K562 (cell line): Measurements from ENCODE around the gene TMEM39B. TPM values are rescaled to one million over a fixed set of nuclear protein-coding genes. Genes with fewer than 3 reads are reported as not detected.
"Not testable (repeated sequence)": the region's sequence is repeated elsewhere in the genome, so short reads cannot be mapped to it uniquely, and the experiment has no call there.

ENCODE experiments used
- ATAC-seq: fragments of 200-7000 bp; cut with Tn5 transposase; 3 replicates; pipeline ENCODE4 v1.9.1; 2020; ENCODE audit warnings: moderate library complexity
- BruUV-seq: library from RNA; stranded (reverse); fragments of 400-500 nt; replicated peaks from 2 replicates; lab custom pipeline; 2021; lab: Mats Ljungman, UMichigan
- CTCF ChIA-PET: fragments of 300-600 bp; formaldehyde crosslinking; extraction: SDS; loops from one replicate; lab custom pipeline; 2021; ENCODE audit warnings: low intra/inter-chr PET ratio; lab: Yijun Ruan, JAX
- POLR2A ChIA-PET: fragments of 300-600, 350-650 bp; sonication (Branson Sonifier 250); formaldehyde crosslinking; extraction: SDS; loops from one replicate; lab custom pipeline; 2021; ENCODE audit warnings: antibody characterized with exemption, inconsistent platforms; lab: Yijun Ruan, JAX
- DNase-seq, 4 experiments: peaks; one replicate each; pipeline versions ENCODE4 v3.0.0 to v3.0.0-alpha.2; 2011 to 2018; ENCODE audit warnings: low spot score in 3 of 4, mixed read lengths in 3 of 4; ENCODE audit errors: extremely low read depth in 1 of 4
- FAIRE-seq: peaks from 2 replicates; lab custom pipeline; 2011; peaks lifted over from hg19 to GRCh38; lab: Jason Lieb, UNC
- H2AFZ ChIP-seq: 2 replicates; pipeline ENCODE4 v1.6.0; 2011; ENCODE audit warnings: low read depth, low read length, control low read depth, inconsistent platforms
- H3K27ac ChIP-seq: fragments of 200-600 bp; 3 replicates; pipeline ENCODE4 v1.8.0; 2011; ENCODE audit warnings: low read depth, mild to moderate bottlenecking, control low read depth, inconsistent platforms, low read length, moderate library complexity, mixed read lengths; ENCODE audit errors: extremely low read depth
- H3K27me3 ChIP-seq, 2 experiments: fragments of 300-600 bp in 1 of 2; 2 replicates in 1 of 2; 3 replicates in 1 of 2; pipeline versions ENCODE4 v1.6.0 to v1.8.0; 2011; ENCODE audit warnings: inconsistent platforms in 2 of 2, low read length in 2 of 2, mild to moderate bottlenecking in 1 of 2, mixed read lengths in 1 of 2, moderate library complexity in 1 of 2; ENCODE audit not compliant: control insufficient read depth in 2 of 2, insufficient read depth in 2 of 2
- H3K36me3 ChIP-seq: fragments of 300-600 bp; 3 replicates; pipeline ENCODE4 v1.8.0; 2011; ENCODE audit warnings: mild to moderate bottlenecking, low read length, inconsistent platforms; ENCODE audit not compliant: control insufficient read depth, insufficient read depth
- H3K4me1 ChIP-seq, 2 experiments: fragments of 200-600 bp in 1 of 2; replicated peaks in 1 of 2; 2 replicates in 1 of 2; 3 replicates in 1 of 2; pipeline versions ENCODE4 v1.5.1 to v1.8.0; 2011; ENCODE audit warnings: inconsistent platforms in 2 of 2, low read length in 2 of 2, mild to moderate bottlenecking in 1 of 2, mixed read lengths in 1 of 2, moderate library complexity in 1 of 2; ENCODE audit not compliant: control insufficient read depth in 2 of 2, insufficient read depth in 2 of 2
- H3K4me2 ChIP-seq: 2 replicates; pipeline ENCODE4 v1.6.1; 2011; ENCODE audit warnings: low read length, control low read depth, inconsistent platforms, mixed read lengths; ENCODE audit not compliant: insufficient read depth
- H3K4me3 ChIP-seq: fragments of 200-600 bp; sonication (generic), shearing (Covaris generic); 2 replicates; pipeline ENCODE4 v1.5.1; 2016; ENCODE audit warnings: control low read depth, inconsistent platforms
- H3K79me2 ChIP-seq: fragments of 200-600 bp; 3 replicates; pipeline ENCODE4 v1.8.0; 2011; ENCODE audit warnings: low read length, inconsistent platforms; ENCODE audit not compliant: control insufficient read depth, insufficient read depth
- H3K9ac ChIP-seq, 2 experiments: 2 replicates each; pipeline versions ENCODE4 v1.6.0 to v1.6.1; 2011; ENCODE audit warnings: low read depth in 2 of 2, low read length in 2 of 2, control low read depth in 1 of 2, inconsistent platforms in 1 of 2, mild to moderate bottlenecking in 1 of 2, mixed read lengths in 1 of 2; ENCODE audit not compliant: insufficient read depth in 1 of 2
- H3K9me1 ChIP-seq: one replicate; pipeline ENCODE4 v1.6.0; 2011; ENCODE audit warnings: inconsistent platforms, mild to moderate bottlenecking, low read length, moderate library complexity; ENCODE audit not compliant: control insufficient read depth, insufficient read depth
- H3K9me3 ChIP-seq: replicated peaks from 2 replicates; pipeline ENCODE4 v1.5.1; 2011; ENCODE audit warnings: low read depth, low read length, inconsistent platforms; ENCODE audit not compliant: control insufficient read depth, insufficient read depth
- H4K20me1 ChIP-seq: replicated peaks from 2 replicates; pipeline ENCODE4 v1.6.1; 2011; ENCODE audit warnings: low read length, inconsistent platforms, mixed read lengths; ENCODE audit not compliant: control insufficient read depth, insufficient read depth
- BRD4 ChIP-seq: fragments of 200-600 bp; sonication (generic); IDR thresholded peaks from 2 replicates; pipeline ENCODE4 v1.6.1; 2017; ENCODE audit warnings: inconsistent platforms
- JUN ChIP-seq, 2 experiments: sonication (generic) in 1 of 2; formaldehyde crosslinking in 1 of 2; IDR thresholded peaks; 2 replicates each; pipeline versions ENCODE4 v1.6.1 to v1.8.0; 2012 to 2022; ENCODE audit warnings: borderline replicate concordance in 2 of 2, mild to moderate bottlenecking in 2 of 2, improper control_type of control experiment in 1 of 2, low read depth in 1 of 2, low read length in 1 of 2, missing genetic modification reagents in 1 of 2
- NFIC ChIP-seq: fragments of 450-650 bp; IDR thresholded peaks from 2 replicates; pipeline ENCODE4 v1.6.1; 2017; ENCODE audit warnings: mild to moderate bottlenecking, inconsistent platforms
- NFIX ChIP-seq: fragments of 250-450 bp; sonication (Bioruptor Pico); IDR thresholded peaks from 2 replicates; pipeline ENCODE4 v1.4.0; 2020; ENCODE audit warnings: low read depth, mild to moderate bottlenecking, moderate library complexity
- WGBS: fragments of 100-300 bp; shearing (Covaris generic); methylation state at CpG from one replicate; pipeline ENCODE4 v1.1.6; 2016; ENCODE audit warnings: low coverage, mixed read lengths; ENCODE audit not compliant: insufficient coverage; ENCODE audit errors: missing lambda C conversion rate; 5-methylcytosine and 5-hydroxymethylcytosine counted together
- in situ Hi-C: fragments of 300-500 bp; cut with MboI; formaldehyde crosslinking; loops from 4 replicates; pipeline ENCODE4 v1.15.0; 2018; ENCODE audit warnings: inconsistent platforms, mixed read lengths
- intact Hi-C: fragments of 100-400 bp; cut with micrococcal nuclease; formaldehyde crosslinking; loops from 2 replicates; pipeline ENCODE4 v1.14.2; 2022
- polyA plus RNA-seq, 8 experiments: library from polyadenylated mRNA; depleted of rRNA in 4 of 8; stranded (reverse) in 5 of 8; unstranded in 3 of 8; fragments of >200 nt; fragmentation: Nextera tagmentation in 2 of 8; fragmentation: Illumina TruSeq in 1 of 8; extraction: Ambion mirVana in 2 of 8; extraction: Trizol in 1 of 8; gene quantifications; 2 replicates each; pipeline versions ENCODE4 v1.2.1 to v1.2.3, GENCODE V29; 2011 to 2014; ENCODE audit warnings: inconsistent platforms in 1 of 8, missing spikeins in 1 of 8
- total RNA-seq, 7 experiments: library from RNA; depleted of rRNA in 6 of 7; stranded (reverse); fragments of >200 nt in 6 of 7; fragmentation: Illumina TruSeq in 2 of 7; extraction: Trizol in 2 of 7; gene quantifications; 2 replicates each; pipeline versions ENCODE4 v1.2.1 to v1.2.3, GENCODE V29; 2011 to 2021; ENCODE audit warnings: low replicate concordance in 1 of 7

TMEM39B gene
- total and polyA plus RNA-seq, 9 of the 15 experiments (the other 6 are each of a cell fraction or from before 2014, with no cell fraction given): 0.92 to 28.5 (median 9.7) TPM

DNA sequence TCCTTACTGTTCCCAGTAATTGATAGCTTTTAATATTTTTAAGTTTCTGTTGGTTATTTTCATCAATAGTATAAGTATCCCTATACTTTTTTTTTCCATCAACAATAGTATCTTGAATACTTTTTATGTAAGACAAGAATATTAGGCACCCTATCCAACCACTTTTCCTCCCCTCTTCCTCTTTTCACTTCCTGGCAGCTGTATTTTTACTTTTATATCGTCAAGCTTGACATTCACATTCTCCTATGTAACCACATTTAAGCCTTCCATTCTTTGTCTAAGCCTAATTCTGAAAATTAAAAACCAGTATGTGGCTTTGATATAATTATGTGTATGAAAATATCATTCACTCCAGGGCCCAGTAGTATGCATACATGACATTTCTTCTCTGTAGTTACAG is 9.3 kb downstream of the TMEM39B start (continued):
- TF ChIP-seq JUN (IDR thresholded peaks at IDR 0.05; ENCODE audit: borderline replicate concordance, low read depth, low read length) (no peak), JUN (CRISPR knock-in tag; IDR thresholded peaks at IDR 0.05; ENCODE audit: borderline replicate concordance) (no peak), BRD4 (no peak)

DNA sequence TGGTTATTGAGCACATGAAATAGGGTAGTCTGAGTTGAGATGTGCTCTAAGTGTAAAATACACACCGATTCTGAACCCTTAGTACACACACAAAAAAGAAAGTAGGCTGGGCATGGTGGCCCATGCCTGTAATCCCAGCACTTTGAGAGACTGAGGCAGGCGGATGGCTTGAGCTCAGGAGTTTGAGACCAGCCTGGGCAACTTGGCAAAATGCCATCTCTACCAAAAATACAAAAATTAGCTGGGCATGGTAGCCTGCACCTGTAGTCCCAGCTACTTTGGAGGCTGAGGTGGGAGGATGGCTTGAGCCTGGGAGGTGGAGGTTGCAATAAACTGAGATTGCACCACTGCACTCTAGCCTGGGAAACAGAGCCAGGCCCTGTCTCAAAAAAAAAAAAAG is 13.6 kb downstream of the TMEM39B start:
- not testable (repeated sequence) for H3K4me2 ChIP-seq, H3K27me3 ChIP-seq, H4K20me1 ChIP-seq
- H3K36me3 ChIP-seq: peaks cover 38% of the 10 kb centered on the region
- TF ChIP-seq NFIC: peak; percentile 84
- peak; percentile 54; the same call in 1 of the 2 replicates for TF ChIP-seq NFIX (CRISPR knock-in tag)
- TF ChIP-seq, all 486 proteins: peak for 2; not testable (repeated sequence) for 484
- H3K9me3 ChIP-seq, ATAC-seq, H3K4me1 ChIP-seq, CTCF ChIA-PET, H3K4me3 ChIP-seq, H2AFZ ChIP-seq, BruUV-seq, DNase-seq, H3K9me1 ChIP-seq, FAIRE-seq, intact Hi-C loops, H3K27ac ChIP-seq, H3K9ac ChIP-seq, H3K79me2 ChIP-seq, in situ Hi-C loops: not testable (repeated sequence)
- 82% methylated on average over 2 of the region's 2 CpGs for WGBS
- POLR2A ChIA-PET: interaction anchor here (0.6 to 1.0 kb wide), 4 partner anchors 11 to 50 kb away, joined by 3 to 4 read pairs (median 4); no protein-coding TSS in a partner anchor
